GM12872 (cell line): ENCODE measurements around the gene TEKTIP1.

Experiments used
- TF ChIP-seq, protein P1 (sequence below): IDR thresholded peaks from 3 replicates; pipeline ENCODE4 v1.5.1; 2011; ENCODE audit warnings: low read depth, mild to moderate bottlenecking, low read length, moderate library complexity; ENCODE audit not compliant: insufficient read depth

The TEKTIP1 gene

DNA sequence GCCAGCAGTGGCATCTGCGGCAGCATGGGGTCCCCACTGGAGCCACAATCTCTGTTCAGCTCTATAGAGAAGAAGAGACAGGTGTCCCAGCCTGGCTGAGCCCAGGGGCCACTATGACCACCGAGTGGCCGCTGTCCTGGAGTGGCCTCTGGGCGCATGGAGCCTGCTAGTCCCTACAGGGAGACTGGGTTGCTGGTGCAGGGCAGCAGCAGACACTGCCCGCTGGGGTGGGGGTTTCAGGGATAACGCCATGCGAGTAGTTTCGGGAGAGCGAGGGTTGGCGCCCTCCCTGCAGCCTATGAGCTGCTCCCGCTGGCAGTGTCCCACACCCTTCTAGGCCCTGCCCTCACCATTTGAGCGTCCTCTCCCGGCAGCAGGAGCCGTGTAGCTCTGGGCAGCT lies 10.9 kb upstream of the TEKTIP1 start:
- TF ChIP-seq, protein P1, sequence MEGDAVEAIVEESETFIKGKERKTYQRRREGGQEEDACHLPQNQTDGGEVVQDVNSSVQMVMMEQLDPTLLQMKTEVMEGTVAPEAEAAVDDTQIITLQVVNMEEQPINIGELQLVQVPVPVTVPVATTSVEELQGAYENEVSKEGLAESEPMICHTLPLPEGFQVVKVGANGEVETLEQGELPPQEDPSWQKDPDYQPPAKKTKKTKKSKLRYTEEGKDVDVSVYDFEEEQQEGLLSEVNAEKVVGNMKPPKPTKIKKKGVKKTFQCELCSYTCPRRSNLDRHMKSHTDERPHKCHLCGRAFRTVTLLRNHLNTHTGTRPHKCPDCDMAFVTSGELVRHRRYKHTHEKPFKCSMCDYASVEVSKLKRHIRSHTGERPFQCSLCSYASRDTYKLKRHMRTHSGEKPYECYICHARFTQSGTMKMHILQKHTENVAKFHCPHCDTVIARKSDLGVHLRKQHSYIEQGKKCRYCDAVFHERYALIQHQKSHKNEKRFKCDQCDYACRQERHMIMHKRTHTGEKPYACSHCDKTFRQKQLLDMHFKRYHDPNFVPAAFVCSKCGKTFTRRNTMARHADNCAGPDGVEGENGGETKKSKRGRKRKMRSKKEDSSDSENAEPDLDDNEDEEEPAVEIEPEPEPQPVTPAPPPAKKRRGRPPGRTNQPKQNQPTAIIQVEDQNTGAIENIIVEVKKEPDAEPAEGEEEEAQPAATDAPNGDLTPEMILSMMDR: no peak

DNA sequence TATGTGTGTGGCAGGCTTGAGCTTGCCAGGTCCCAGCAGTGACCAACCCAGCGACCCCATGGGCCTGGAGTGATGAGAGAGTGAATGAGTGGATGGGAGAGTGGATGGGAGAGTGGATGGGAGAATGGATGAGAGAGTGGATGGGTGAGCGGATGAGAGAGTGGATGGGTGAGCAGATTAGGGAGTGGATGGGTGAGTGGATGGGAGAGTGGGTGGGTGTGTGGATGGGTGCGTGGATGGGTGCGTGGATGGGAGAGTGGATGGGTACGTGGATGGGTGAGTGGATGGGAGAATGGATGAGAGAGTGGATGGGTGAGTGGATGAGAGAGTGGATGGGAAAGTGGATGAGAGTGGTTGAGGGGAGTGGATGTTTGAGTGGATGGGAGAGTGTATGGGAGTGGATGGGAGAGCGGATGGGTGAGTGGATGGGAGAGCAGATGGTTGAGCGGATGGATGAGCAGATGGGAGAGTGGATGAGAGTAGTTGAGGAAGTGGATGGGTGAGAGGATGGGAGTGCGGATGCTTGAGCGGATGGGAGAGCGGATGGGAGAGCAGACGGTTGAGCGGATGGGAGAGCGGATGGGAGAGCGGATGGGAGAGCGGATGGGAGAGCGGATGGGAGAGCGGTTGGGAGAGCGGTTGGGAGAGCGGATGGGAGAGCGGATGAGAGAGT lies 10.3 kb upstream of the TEKTIP1 start:
- TF ChIP-seq, protein P1: no peak

- TF ChIP-seq, protein P1: no peak
These were observed 8.6 kb upstream of the TEKTIP1 start for GRCh38 chr19:3530389-3530788.

DNA sequence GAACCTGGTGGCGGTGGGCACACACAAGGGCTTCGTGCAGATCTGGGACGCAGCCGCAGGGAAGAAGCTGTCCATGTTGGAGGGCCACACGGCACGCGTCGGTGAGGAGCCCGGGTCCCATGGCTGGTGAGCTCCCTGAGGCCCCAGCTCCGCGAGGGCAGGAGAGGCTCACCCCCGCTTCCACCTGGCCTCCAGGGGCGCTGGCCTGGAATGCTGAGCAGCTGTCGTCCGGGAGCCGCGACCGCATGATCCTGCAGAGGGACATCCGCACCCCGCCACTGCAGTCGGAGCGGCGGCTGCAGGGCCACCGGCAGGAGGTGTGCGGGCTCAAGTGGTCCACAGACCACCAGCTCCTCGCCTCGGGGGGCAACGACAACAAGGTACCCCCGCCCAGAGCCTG lies 7.3 kb upstream of the TEKTIP1 start:
- TF ChIP-seq, protein P1: no peak

- TF ChIP-seq, protein P1: no peak
These were observed 6.7 kb upstream of the TEKTIP1 start for GRCh38 chr19:3532154-3532786.

DNA sequence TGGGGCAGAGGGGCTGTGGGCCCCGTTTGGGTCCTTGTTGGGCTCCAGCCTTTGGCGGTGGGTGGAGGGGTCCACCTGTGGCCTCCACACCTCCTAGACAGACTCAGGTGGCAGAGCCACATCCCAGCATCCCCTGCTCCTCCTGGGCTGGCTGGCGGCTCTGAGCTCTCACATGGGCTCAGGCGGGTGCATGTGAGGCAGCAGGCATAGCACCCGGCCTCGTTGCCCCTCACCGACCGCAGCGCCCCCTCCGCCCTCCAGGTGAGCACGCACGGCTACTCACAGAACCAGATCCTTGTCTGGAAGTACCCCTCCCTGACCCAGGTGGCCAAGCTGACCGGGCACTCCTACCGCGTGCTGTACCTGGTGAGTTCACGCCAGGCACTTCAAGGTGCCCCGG lies 5.9 kb upstream of the TEKTIP1 start:
- TF ChIP-seq, protein P1: no peak

- TF ChIP-seq, protein P1: no peak
These were observed 5.3 kb upstream of the TEKTIP1 start for GRCh38 chr19:3533563-3534216.
